GM19240 (cell line): ENCODE measurements around the gene KRTAP12-4.
"Not testable (repeated sequence)": the region's sequence is repeated elsewhere in the genome, so short reads cannot be mapped to it uniquely, and the experiment has no call there.

Experiments used
- DNase-seq: peaks from one replicate; pipeline ENCODE4 v3.0.0; 2011; ENCODE audit warnings: low spot score; ENCODE audit not compliant: insufficient read length

The KRTAP12-4 gene

DNA sequence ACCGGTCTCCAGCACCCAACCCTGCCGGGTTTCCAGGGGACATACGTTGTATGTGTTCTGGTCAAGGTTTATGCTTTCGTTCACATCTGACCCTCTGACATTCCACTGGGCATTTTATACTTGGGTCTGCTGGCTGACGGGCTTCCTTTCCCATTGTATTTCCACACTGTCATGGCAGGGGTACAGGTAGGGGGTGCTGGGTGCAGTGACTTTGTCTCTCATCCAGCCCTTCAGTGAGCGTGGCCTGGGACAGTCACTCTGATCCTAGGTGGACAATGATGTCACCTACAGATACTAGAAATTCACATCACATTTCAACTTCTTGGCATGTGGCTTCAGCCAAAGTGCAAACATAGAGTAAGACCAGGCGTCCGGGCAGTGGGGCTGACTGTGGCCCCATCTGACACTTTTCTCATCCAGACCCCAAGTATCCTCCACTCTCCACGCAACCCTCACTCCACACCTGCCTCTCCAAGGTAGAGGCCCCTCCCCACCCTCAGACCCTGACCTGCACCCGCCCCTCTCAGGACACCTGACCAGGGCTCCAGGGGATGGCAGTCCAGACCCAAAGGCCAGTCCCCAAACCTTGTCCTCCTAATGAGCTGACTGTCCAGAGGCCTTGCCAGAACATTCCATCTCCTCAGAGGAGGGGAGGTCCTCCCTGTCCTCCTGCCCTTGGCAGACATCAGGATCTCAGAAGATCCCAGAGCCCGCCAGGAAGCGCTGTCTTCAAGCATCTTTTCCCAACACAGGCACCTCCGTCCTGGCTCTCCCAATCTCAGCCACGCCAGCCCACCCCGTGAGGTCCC is 18.0 kb downstream of the KRTAP12-4 start:
- no peak for DNase-seq

GRCh38 chr21:44632067-44632466 is 22.4 kb downstream of the KRTAP12-4 start:
- no peak for DNase-seq

DNA sequence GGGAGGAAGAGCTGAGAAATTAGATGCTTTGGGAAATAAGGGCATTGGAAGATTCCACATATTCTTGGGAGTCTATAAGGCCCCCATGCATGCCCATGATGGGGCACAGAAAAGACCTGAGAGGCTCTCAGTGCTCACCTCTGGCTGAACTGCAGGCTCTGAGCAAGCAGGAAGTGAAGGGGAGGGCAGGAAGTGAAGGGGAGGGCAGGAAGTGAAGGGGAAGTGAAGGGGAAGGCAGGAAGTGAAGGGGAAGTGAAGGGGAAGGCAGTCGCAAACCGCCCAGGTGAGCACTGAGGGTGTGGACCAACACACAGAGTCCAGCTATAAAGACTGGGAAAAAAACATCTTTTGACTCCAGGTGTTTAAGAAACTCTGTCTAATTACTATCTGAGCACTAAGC is 24.0 kb downstream of the KRTAP12-4 start:
- no peak for DNase-seq

DNA sequence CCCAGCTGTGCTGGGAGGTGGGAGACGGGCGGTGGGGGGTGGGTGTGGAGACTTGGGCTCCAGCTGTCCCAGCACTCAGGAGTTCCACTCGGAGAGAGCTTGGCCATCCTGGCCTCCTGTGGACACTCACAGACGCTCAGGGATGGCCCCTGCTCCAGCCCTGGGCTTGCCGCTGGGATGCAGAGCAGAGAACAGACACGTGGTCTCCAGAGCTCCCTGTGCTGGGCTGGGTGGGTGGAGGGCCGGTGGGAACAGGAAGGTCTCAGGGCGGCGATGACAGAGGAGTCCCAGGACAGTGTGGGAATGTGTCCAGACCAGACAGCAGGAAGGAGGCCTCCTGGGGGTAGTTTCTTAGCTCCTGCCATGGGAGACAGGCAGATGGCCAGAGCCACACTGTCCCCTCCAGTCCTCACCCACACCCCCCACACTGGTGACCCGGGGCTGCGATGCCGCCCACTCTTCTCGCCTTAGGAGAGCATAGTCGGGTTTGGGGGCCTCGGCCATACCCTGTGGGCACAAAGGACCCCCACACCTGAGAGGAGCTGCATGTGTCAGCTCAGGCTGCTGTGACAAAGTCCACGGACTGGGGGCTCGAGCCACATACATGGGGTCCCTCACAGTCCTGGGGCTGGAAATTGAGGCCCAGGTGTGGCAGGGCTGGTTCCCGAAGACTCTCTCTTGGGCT is 25.6 kb downstream of the KRTAP12-4 start:
- no peak for DNase-seq

- not testable (repeated sequence) for DNase-seq
These were observed 26.6 kb downstream of the KRTAP12-4 start for GRCh38 chr21:44627831-44628233.

DNA sequence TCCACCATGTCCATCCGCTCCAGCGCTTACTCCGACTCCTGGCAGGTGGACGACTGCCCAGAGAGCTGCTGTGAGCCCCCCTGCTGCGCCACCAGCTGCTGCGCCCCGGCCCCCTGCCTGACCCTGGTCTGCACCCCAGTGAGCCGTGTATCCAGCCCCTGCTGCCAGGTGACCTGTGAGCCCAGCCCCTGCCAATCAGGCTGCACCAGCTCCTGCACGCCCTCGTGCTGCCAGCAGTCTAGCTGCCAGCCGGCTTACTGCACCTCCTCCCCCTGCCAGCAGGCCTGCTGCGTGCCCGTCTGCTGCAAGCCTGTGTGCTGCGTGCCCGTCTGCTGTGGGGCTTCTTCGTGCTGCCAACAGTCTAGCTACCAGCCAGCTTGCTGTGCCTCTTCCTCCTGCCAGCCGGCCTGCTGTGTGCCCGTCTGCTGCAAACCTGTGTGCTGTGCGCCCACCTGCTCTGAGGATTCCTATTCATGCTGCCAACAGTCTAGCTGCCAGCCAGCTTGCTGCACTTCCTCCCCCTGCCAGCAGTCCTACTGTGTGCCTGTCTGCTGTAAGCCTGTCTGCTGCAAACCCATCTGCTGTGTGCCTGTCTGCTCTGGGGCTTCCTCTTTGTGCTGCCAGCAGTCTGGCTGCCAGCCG is 27.2 kb downstream of the KRTAP12-4 start:
- not testable (repeated sequence) for DNase-seq

DNA sequence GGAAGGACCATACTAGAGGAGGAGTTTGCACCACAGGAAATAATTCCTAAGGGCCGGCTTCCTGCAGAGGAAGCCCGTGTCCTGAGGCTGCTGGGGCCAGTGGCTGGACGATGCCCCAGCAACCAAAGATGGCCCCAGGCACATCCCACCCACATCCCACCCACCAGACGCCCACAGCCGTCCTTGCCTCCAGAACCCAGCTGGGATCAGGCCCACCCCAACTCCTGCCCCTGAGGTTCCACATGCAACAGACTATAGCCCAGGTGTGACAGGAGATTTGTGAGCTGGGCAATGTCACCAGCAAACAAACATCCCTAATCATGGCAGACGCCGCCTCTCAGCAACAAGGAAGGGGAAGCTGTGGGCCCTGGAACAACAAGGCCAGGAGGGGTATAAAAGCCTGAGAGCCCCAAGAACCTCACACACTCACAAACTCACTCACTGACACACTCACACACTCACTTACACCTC is 27.8 kb downstream of the KRTAP12-4 start, which contains the start of gene KRTAP10-9:
TSS of gene KRTAP10-9 (plus strand) at position 421 of the 471 bp plus-strand sequence. CDS start 79 bp downstream, outside the sequence.
- no peak for DNase-seq

- DNase-seq = no peak
These were observed 28.2 kb downstream of the KRTAP12-4 start for GRCh38 chr21:44626262-44626661.

- DNase-seq = no peak
These were observed 28.7 kb downstream of the KRTAP12-4 start for GRCh38 chr21:44625756-44626155.

- DNase-seq = no peak
These were observed 30.9 kb downstream of the KRTAP12-4 start for GRCh38 chr21:44623575-44623974.

GRCh38 chr21:44619886-44620285 is 34.6 kb downstream of the KRTAP12-4 start:
- no peak for DNase-seq

GRCh38 chr21:44618909-44619308 is 35.5 kb downstream of the KRTAP12-4 start:
- no peak for DNase-seq

- DNase-seq = no peak
These were observed 36.0 kb downstream of the KRTAP12-4 start for GRCh38 chr21:44618504-44618903.

DNA sequence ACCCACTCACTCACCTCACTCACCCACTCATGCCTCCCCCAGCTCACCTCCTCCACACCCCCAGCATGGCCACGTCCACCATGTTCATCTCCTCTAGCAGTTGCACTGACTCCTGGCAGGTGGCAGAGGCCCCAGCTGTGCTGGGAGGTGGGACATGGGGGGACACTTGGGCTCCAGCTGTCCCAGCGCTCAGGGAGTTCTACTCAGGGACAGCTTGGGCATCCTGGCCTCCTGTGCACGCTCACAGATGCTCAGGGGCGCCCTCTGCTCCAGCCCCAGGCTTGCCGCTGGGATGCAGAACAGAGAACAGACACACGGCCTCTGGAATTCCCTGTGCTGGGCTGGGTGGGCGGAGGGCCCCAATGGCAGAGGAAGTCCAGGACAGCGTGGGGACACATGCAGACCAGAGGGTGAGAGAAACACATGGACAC is 37.4 kb downstream of the KRTAP12-4 start:
- DNase-seq = no peak

DNA sequence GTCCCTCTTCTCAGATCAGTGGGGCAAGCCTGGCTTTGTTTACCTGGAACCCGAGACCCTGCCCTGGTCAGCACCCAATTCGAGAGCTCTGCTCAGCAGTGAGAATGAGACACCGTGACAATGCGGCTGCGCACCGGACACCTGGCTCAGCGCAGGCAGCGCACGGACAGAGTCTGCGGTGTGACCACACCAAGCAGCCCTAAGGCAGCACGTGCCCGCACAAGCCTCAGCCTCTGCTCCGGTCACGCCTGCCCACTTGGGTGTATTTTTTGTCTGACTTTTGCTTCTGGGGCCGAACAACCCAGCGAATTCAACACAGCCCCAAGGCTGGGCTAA is 37.9 kb downstream of the KRTAP12-4 start:
- no peak for DNase-seq

- DNase-seq = no peak
These were observed 38.4 kb downstream of the KRTAP12-4 start for GRCh38 chr21:44615911-44616590.

GRCh38 chr21:44615466-44615865 is 39.0 kb downstream of the KRTAP12-4 start:
- no peak for DNase-seq

DNA sequence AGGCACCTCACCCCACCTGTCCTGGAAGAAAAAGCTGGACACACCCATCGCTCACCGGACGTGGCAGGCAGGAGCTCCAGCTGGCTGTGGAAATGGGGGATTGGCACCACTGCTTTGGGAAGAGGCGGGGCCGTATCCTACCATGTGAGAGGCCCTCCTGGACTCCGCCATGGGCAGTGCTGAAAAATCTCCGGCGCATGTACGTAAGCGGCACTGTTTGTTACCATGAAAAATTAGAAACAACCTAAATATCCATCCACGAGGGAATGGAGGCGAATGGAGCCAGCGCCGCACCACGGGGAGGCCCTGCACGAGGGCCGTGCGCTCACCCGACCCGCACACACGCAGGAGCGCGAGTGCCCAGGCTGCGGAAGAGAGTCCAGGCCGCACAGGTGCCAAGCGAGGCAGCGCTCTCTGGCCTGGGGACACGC is 39.5 kb downstream of the KRTAP12-4 start:
- no peak for DNase-seq

DNA sequence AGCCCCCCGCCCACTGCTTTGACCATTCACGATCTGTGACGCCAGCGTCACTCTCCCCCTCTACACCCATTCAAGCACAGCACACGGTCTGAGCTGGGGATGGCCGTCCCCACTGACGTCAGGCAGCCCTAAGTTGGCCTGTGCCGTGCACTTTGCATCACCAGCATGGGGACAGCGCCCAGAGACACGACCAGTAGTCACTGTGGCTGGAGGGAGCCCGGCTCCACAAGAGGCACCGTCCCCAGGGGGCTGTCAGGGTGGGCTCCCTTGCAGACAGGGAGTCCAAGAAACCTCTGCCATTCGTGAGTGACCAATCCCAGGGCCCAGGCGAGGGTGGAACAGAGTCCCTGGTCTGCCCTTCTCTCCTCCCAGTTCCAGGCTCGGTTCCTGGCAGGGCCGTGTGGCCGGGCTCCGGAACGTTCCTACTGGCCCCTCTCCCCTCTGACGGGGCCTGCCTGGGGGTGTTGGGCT is 40.3 kb downstream of the KRTAP12-4 start:
- DNase-seq = no peak

GRCh38 chr21:44613386-44614155 is 40.9 kb downstream of the KRTAP12-4 start:
- no peak for DNase-seq
